Uterus (tissue), 2 donors: Measurements from ENCODE around the gene WDR5B.

ENCODE experiments used
- CTCF ChIP-seq, 4 experiments: fragments of 200-600 bp in 2 of 4; fragments of 450-650 bp in 2 of 4; sonication (generic) in 2 of 4; IDR thresholded peaks; one replicate each; pipeline ENCODE4 v1.5.1; 2016 to 2019; ENCODE audit warnings: antibody characterized with exemption in 4 of 4, mild to moderate bottlenecking in 2 of 4, moderate library complexity in 1 of 4
- POLR2A ChIP-seq, 2 donors: fragments of 450-650 bp; IDR thresholded peaks; one replicate each; pipeline ENCODE4 v1.6.1; 2016; ENCODE audit warnings: antibody characterized with exemption in 2 of 2, mild to moderate bottlenecking in 1 of 2, moderate library complexity in 1 of 2

GRCh38 chr3:122415104-122415744 lies 638 bp downstream of the WDR5B start:
- TF ChIP-seq CTCF (IDR thresholded peaks at IDR 0.05) = no peak
- TF ChIP-seq POLR2A (IDR thresholded peaks at IDR 0.05) = no peak
